CD4-positive, alpha-beta T cell treated with Interleukin-15 for 4 hours (primary cell): ENCODE results near the gene EPS8L2.

ENCODE experiments used
- DNase-seq: peaks from one replicate; pipeline ENCODE4 v3.0.0-alpha.2; 2020; ENCODE audit warnings: low spot score

EPS8L2 gene

GRCh38 chr11:763073-763463 is 57.0 kb downstream of the EPS8L2 start:
- DNase-seq: no peak

GRCh38 chr11:763549-764321 is 57.7 kb downstream of the EPS8L2 start:
- DNase-seq: no peak

- no peak for DNase-seq
These were observed 58.4 kb downstream of the EPS8L2 start for GRCh38 chr11:764322-765024.

- DNase-seq: peak; percentile 66
These were observed 59.2 kb downstream of the EPS8L2 start for GRCh38 chr11:765025-765801.

- no peak for DNase-seq
These were observed 59.7 kb downstream of the EPS8L2 start for GRCh38 chr11:765802-766091.

- no peak for DNase-seq
These were observed 60.3 kb downstream of the EPS8L2 start for GRCh38 chr11:766106-766935.

GRCh38 chr11:766936-767210 is 60.8 kb downstream of the EPS8L2 start:
- no peak for DNase-seq

- no peak for DNase-seq
These were observed 61.2 kb downstream of the EPS8L2 start for GRCh38 chr11:767238-767637.

GRCh38 chr11:769887-770641 is 64.0 kb downstream of the EPS8L2 start:
- no peak for DNase-seq

GRCh38 chr11:770642-771616 is 64.9 kb downstream of the EPS8L2 start:
- no peak for DNase-seq

GRCh38 chr11:771617-772204 is 65.7 kb downstream of the EPS8L2 start:
- no peak for DNase-seq

- no peak for DNase-seq
These were observed 66.7 kb downstream of the EPS8L2 start for GRCh38 chr11:772429-773390.

GRCh38 chr11:773425-773824 is 67.4 kb downstream of the EPS8L2 start:
- no peak for DNase-seq

- DNase-seq: no peak
These were observed 67.8 kb downstream of the EPS8L2 start for GRCh38 chr11:773830-774229.

GRCh38 chr11:774873-775592 is 69.0 kb downstream of the EPS8L2 start:
- DNase-seq: no peak

GRCh38 chr11:776263-776560 is 70.2 kb downstream of the EPS8L2 start:
- DNase-seq: no peak

- no peak for DNase-seq
These were observed 70.7 kb downstream of the EPS8L2 start for GRCh38 chr11:776561-777287.
